Anterior cingulate cortex (tissue), 58 donors: ENCODE data around the gene ASB18.

Source experiments
- DNase-seq, 58 donors: peaks; one replicate each; lab custom pipeline; 2025; lab: John Stamatoyannopoulos, UW

The ASB18 gene

DNA sequence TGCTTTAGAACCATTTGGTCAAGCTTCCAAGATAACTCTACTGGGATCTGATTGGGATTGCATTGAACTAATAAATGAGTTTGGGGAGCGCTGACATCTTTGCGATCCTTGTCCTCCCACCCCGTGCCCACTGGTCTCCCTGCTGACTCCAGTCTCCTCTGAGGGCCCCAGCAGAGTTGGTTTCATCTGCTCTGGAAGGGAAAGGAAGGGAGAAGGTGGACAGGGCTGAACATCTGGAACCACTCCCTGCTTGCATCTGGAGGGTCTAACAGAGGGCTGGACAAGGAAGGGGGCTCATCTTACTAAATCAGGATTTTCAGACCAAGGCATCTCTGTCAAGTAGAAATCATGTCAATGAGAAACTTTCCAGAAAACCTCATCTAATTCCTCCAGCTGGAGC lies 108.8 kb downstream of the ASB18 start:
- no peak for DNase-seq

DNA sequence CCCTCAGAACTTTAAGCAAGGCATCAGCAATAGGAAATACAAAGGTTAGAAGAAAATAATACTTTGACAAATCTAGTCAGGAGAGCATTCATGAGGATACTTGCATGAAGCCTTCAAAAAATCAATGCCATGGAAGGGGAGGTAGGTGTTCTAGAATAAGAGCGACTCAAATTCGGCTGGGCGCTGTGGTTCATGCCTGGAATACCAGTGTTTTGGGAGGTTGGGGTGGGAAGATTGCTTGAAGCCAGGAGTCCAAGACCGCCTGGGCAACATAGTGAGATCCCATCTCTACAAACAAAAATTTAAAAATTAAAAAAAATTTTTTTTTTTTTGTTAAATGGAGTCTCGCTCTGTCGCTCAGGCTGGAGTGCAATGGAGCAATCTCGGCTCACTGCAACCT lies 117.8 kb downstream of the ASB18 start:
- no peak for DNase-seq

DNA sequence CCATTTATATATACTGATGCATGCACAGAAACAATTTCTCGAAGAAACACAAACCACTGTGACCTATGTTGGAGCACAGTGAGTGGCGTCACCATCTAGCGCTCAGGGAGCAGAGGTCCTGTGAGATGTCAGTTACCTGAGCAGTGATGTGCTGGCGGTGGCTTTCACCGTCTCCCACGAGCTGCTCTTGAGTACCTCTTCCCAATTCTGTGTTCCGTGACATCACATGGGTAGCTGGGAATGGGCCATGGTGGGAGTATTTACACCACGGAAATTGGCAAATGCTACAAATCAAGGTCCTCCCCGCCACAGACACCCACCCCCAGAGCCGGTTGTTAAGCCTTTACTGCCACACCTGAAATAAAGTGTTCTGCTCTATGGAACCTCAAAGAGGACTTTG lies 120.4 kb downstream of the ASB18 start:
- DNase-seq: no peak
